ENCODE measurements around the gene PLK5.

- TF ChIP-seq TAF1 (IDR thresholded peaks at IDR 0.05; ENCODE audit: borderline replicate concordance, low read depth, low read length) = no peak
- TF ChIP-seq POLR2A (IDR thresholded peaks at IDR 0.05; ENCODE audit: low read depth, low read length) = no peak
- no peak for TF ChIP-seq POLR2AphosphoS5 (IDR thresholded peaks at IDR 0.05; ENCODE audit: low read depth, low read length)
Measured at GRCh38 chr19:1508507-1508856, 15.4 kb upstream of the PLK5 start.
